ENCODE data around the gene SNUPN.
A peak's percentile ranks its signal among the peaks of the same experiment; 100 is the strongest.

SNUPN gene

GRCh38 chr15:75597667-75598341, 27.7 kb downstream of the SNUPN start:
- Mint-ChIP-seq H3K4me3 (no peak overlapping the region), H3K9me3 (no peaks in the 10 kb centered on the region), H3K4me1 (no peaks in the 10 kb centered on the region), H3K36me3 (ENCODE audit: low read depth) (peaks cover 33% of the 10 kb centered on the region), H3K27me3 (ENCODE audit: low read depth, poor library complexity) (no peaks in the 10 kb centered on the region), H3K27ac (peak overlapping the region; percentile 88)
- peak; percentile 25 for TF ChIP-seq CTCF (IDR thresholded peaks at IDR 0.05)
- no peak for DNase-seq

- Mint-ChIP-seq H3K9me3 (no peaks in the 10 kb centered on the region), H3K36me3 (ENCODE audit: low read depth) (peaks cover 38% of the 10 kb centered on the region), H3K27me3 (ENCODE audit: low read depth, poor library complexity) (no peaks in the 10 kb centered on the region), H3K4me3 (no peak overlapping the region), H3K27ac (peak overlapping the region; percentile 88), H3K4me1 (no peaks in the 10 kb centered on the region)
- TF ChIP-seq CTCF (IDR thresholded peaks at IDR 0.05): no peak
- DNase-seq: no peak
Measured at GRCh38 chr15:75596703-75597345, 28.7 kb downstream of the SNUPN start.

- Mint-ChIP-seq H3K4me3 (no peak overlapping the region), H3K27me3 (ENCODE audit: low read depth, poor library complexity) (no peaks in the 10 kb centered on the region), H3K9me3 (no peaks in the 10 kb centered on the region), H3K27ac (no peak overlapping the region), H3K36me3 (ENCODE audit: low read depth) (peaks cover 42% of the 10 kb centered on the region), H3K4me1 (no peaks in the 10 kb centered on the region)
- no peak for DNase-seq
- TF ChIP-seq CTCF (IDR thresholded peaks at IDR 0.05): no peak
Measured at GRCh38 chr15:75594276-75594675, 31.2 kb downstream of the SNUPN start.

GRCh38 chr15:75591655-75592364, 33.7 kb downstream of the SNUPN start:
- TF ChIP-seq CTCF (IDR thresholded peaks at IDR 0.05): no peak
- peaks cover 49% of the 10 kb centered on the region for H3K36me3 Mint-ChIP-seq (ENCODE audit: low read depth)
- H3K9me3 Mint-ChIP-seq: no peaks in the 10 kb centered on the region
- no peaks in the 10 kb centered on the region for H3K4me1 Mint-ChIP-seq
- H3K27me3 Mint-ChIP-seq (ENCODE audit: low read depth, poor library complexity): no peaks in the 10 kb centered on the region
- H3K4me3 Mint-ChIP-seq: no peak overlapping the region
- no peak for DNase-seq
- H3K27ac Mint-ChIP-seq: no peak overlapping the region

- no peak for TF ChIP-seq CTCF (IDR thresholded peaks at IDR 0.05)
- no peak overlapping the region for H3K4me3 Mint-ChIP-seq
- no peaks in the 10 kb centered on the region for H3K4me1 Mint-ChIP-seq
- DNase-seq: no peak
- H3K27ac Mint-ChIP-seq: no peak overlapping the region
- H3K36me3 Mint-ChIP-seq (ENCODE audit: low read depth): peaks cover 41% of the 10 kb centered on the region
- H3K27me3 Mint-ChIP-seq (ENCODE audit: low read depth, poor library complexity): peaks cover 4% of the 10 kb centered on the region
- peaks cover 3% of the 10 kb centered on the region for H3K9me3 Mint-ChIP-seq
Measured at GRCh38 chr15:75590239-75590638, 35.3 kb downstream of the SNUPN start.
